ENCODE data around the gene HPCAL1.

HPCAL1 gene

GRCh38 chr2:10414591-10414990 lies 111.9 kb downstream of the HPCAL1 start:
- TF ChIP-seq CEBPB (IDR thresholded peaks at IDR 0.05) (no peak), NFIC (IDR thresholded peaks at IDR 0.05) (0 out of 2 replicates have a peak, but pooled peaks have one; percentile 37)

GRCh38 chr2:10415048-10415447 lies 112.3 kb downstream of the HPCAL1 start:
- TF ChIP-seq RAD21 (IDR thresholded peaks at IDR 0.05; ENCODE audit: low read depth) = no peak

DNA sequence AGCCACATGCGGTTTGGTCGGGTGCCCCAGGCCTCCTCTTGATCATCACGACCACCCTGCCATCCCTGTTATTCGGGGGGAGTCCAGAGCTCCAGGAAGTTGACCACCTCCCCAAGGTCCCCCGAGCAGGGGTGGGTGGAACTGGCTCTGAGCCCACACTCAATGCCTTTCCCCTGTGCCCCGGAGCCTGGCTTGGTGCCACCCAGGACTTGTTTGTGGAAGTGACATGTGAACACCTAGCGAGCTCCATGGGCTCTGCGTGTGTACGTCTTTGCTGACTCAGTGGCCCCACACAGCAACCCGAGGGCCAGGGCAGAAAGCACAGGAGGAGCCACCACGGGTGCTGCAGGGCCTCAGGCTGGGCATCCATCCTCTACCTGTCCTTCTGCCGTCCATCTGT lies 112.9 kb downstream of the HPCAL1 start:
- TF ChIP-seq RAD21 (IDR thresholded peaks at IDR 0.05; ENCODE audit: low read depth) (no peak), TAF1 (IDR thresholded peaks at IDR 0.05; ENCODE audit: low read depth) (no peak), YY1 (IDR thresholded peaks at IDR 0.05; ENCODE audit: low read depth) (no peak), TCF12 (IDR thresholded peaks at IDR 0.05; ENCODE audit: low read depth) (no peak), NFIC (IDR thresholded peaks at IDR 0.05) (no peak), CEBPB (IDR thresholded peaks at IDR 0.05) (no peak), EGR1 (IDR thresholded peaks at IDR 0.05) (no peak), ZBTB7A (IDR thresholded peaks at IDR 0.05; ENCODE audit: low read depth) (no peak), FOXM1 (IDR thresholded peaks at IDR 0.05; ENCODE audit: borderline replicate concordance, low read depth) (no peak), TEAD4 (IDR thresholded peaks at IDR 0.05) (no peak), EP300 (IDR thresholded peaks at IDR 0.05; ENCODE audit: borderline replicate concordance) (no peak), CREB1 (IDR thresholded peaks at IDR 0.05; ENCODE audit: low read depth) (no peak), USF1 (IDR thresholded peaks at IDR 0.05) (no peak)
- TF ChIP-seq, protein P1, sequence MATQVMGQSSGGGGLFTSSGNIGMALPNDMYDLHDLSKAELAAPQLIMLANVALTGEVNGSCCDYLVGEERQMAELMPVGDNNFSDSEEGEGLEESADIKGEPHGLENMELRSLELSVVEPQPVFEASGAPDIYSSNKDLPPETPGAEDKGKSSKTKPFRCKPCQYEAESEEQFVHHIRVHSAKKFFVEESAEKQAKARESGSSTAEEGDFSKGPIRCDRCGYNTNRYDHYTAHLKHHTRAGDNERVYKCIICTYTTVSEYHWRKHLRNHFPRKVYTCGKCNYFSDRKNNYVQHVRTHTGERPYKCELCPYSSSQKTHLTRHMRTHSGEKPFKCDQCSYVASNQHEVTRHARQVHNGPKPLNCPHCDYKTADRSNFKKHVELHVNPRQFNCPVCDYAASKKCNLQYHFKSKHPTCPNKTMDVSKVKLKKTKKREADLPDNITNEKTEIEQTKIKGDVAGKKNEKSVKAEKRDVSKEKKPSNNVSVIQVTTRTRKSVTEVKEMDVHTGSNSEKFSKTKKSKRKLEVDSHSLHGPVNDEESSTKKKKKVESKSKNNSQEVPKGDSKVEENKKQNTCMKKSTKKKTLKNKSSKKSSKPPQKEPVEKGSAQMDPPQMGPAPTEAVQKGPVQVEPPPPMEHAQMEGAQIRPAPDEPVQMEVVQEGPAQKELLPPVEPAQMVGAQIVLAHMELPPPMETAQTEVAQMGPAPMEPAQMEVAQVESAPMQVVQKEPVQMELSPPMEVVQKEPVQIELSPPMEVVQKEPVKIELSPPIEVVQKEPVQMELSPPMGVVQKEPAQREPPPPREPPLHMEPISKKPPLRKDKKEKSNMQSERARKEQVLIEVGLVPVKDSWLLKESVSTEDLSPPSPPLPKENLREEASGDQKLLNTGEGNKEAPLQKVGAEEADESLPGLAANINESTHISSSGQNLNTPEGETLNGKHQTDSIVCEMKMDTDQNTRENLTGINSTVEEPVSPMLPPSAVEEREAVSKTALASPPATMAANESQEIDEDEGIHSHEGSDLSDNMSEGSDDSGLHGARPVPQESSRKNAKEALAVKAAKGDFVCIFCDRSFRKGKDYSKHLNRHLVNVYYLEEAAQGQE (IDR thresholded peaks at IDR 0.05; ENCODE audit: low read depth) = no peak
- TF ChIP-seq, protein P2, sequence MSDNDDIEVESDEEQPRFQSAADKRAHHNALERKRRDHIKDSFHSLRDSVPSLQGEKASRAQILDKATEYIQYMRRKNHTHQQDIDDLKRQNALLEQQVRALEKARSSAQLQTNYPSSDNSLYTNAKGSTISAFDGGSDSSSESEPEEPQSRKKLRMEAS (IDR thresholded peaks at IDR 0.05) = no peak

GRCh38 chr2:10417551-10418335 lies 115.0 kb downstream of the HPCAL1 start:
- TF ChIP-seq CEBPB (IDR thresholded peaks at IDR 0.05) (no peak), USF1 (IDR thresholded peaks at IDR 0.05) (no peak), TEAD4 (IDR thresholded peaks at IDR 0.05) (no peak), TCF12 (IDR thresholded peaks at IDR 0.05; ENCODE audit: low read depth) (no peak), EGR1 (IDR thresholded peaks at IDR 0.05) (no peak), RAD21 (IDR thresholded peaks at IDR 0.05; ENCODE audit: low read depth) (no peak), EP300 (IDR thresholded peaks at IDR 0.05; ENCODE audit: borderline replicate concordance) (no peak), YY1 (IDR thresholded peaks at IDR 0.05; ENCODE audit: low read depth) (no peak), CREB1 (IDR thresholded peaks at IDR 0.05; ENCODE audit: low read depth) (no peak), FOXM1 (IDR thresholded peaks at IDR 0.05; ENCODE audit: borderline replicate concordance, low read depth) (no peak), TAF1 (IDR thresholded peaks at IDR 0.05; ENCODE audit: low read depth) (no peak), ZBTB7A (IDR thresholded peaks at IDR 0.05; ENCODE audit: low read depth) (no peak), NFIC (IDR thresholded peaks at IDR 0.05) (no peak)
- TF ChIP-seq, protein P1 (IDR thresholded peaks at IDR 0.05; ENCODE audit: low read depth) = no peak
- TF ChIP-seq, protein P2 (IDR thresholded peaks at IDR 0.05) = no peak

- TF ChIP-seq EGR1 (IDR thresholded peaks at IDR 0.05) = no peak
- no peak for TF ChIP-seq TAF1 (IDR thresholded peaks at IDR 0.05; ENCODE audit: low read depth)
- TF ChIP-seq TCF12 (IDR thresholded peaks at IDR 0.05; ENCODE audit: low read depth) = no peak
- no peak for TF ChIP-seq USF1 (IDR thresholded peaks at IDR 0.05)
- TF ChIP-seq ZBTB7A (IDR thresholded peaks at IDR 0.05; ENCODE audit: low read depth) = no peak
- TF ChIP-seq TEAD4 (IDR thresholded peaks at IDR 0.05) = no peak
- no peak for TF ChIP-seq FOXM1 (IDR thresholded peaks at IDR 0.05; ENCODE audit: borderline replicate concordance, low read depth)
- no peak for TF ChIP-seq CEBPB (IDR thresholded peaks at IDR 0.05)
- no peak for TF ChIP-seq RAD21 (IDR thresholded peaks at IDR 0.05; ENCODE audit: low read depth)
These were observed 117.0 kb downstream of the HPCAL1 start for GRCh38 chr2:10419553-10420257.
